K562 (cell line): ENCODE data around the gene TLR6. TPM values are rescaled to one million over a fixed set of nuclear protein-coding genes. Genes with fewer than 3 reads are reported as not detected.

Source experiments
- ATAC-seq: fragments of 200-7000 bp; cut with Tn5 transposase; 3 replicates; pipeline ENCODE4 v1.9.1; 2020; ENCODE audit warnings: moderate library complexity
- BruUV-seq: library from RNA; stranded (reverse); fragments of 400-500 nt; replicated peaks from 2 replicates; lab custom pipeline; 2021; lab: Mats Ljungman, UMichigan
- CTCF ChIA-PET: fragments of 300-600 bp; formaldehyde crosslinking; extraction: SDS; loops from one replicate; lab custom pipeline; 2021; ENCODE audit warnings: low intra/inter-chr PET ratio; lab: Yijun Ruan, JAX
- POLR2A ChIA-PET: fragments of 300-600, 350-650 bp; sonication (Branson Sonifier 250); formaldehyde crosslinking; extraction: SDS; loops from one replicate; lab custom pipeline; 2021; ENCODE audit warnings: antibody characterized with exemption, inconsistent platforms; lab: Yijun Ruan, JAX
- DNase-seq, 4 experiments: peaks; one replicate each; pipeline versions ENCODE4 v3.0.0 to v3.0.0-alpha.2; 2011 to 2018; ENCODE audit warnings: low spot score in 3 of 4, mixed read lengths in 3 of 4; ENCODE audit errors: extremely low read depth in 1 of 4
- FAIRE-seq: peaks from 2 replicates; lab custom pipeline; 2011; peaks lifted over from hg19 to GRCh38; lab: Jason Lieb, UNC
- H2AFZ ChIP-seq: 2 replicates; pipeline ENCODE4 v1.6.0; 2011; ENCODE audit warnings: low read depth, low read length, control low read depth, inconsistent platforms
- H3K27ac ChIP-seq: fragments of 200-600 bp; 3 replicates; pipeline ENCODE4 v1.8.0; 2011; ENCODE audit warnings: low read depth, mild to moderate bottlenecking, control low read depth, inconsistent platforms, low read length, moderate library complexity, mixed read lengths; ENCODE audit errors: extremely low read depth
- H3K27me3 ChIP-seq, 2 experiments: fragments of 300-600 bp in 1 of 2; 2 replicates in 1 of 2; 3 replicates in 1 of 2; pipeline versions ENCODE4 v1.6.0 to v1.8.0; 2011; ENCODE audit warnings: inconsistent platforms in 2 of 2, low read length in 2 of 2, mild to moderate bottlenecking in 1 of 2, mixed read lengths in 1 of 2, moderate library complexity in 1 of 2; ENCODE audit not compliant: control insufficient read depth in 2 of 2, insufficient read depth in 2 of 2
- H3K36me3 ChIP-seq: fragments of 300-600 bp; 3 replicates; pipeline ENCODE4 v1.8.0; 2011; ENCODE audit warnings: mild to moderate bottlenecking, low read length, inconsistent platforms; ENCODE audit not compliant: control insufficient read depth, insufficient read depth
- H3K4me1 ChIP-seq, 2 experiments: fragments of 200-600 bp in 1 of 2; replicated peaks in 1 of 2; 2 replicates in 1 of 2; 3 replicates in 1 of 2; pipeline versions ENCODE4 v1.5.1 to v1.8.0; 2011; ENCODE audit warnings: inconsistent platforms in 2 of 2, low read length in 2 of 2, mild to moderate bottlenecking in 1 of 2, mixed read lengths in 1 of 2, moderate library complexity in 1 of 2; ENCODE audit not compliant: control insufficient read depth in 2 of 2, insufficient read depth in 2 of 2
- H3K4me2 ChIP-seq: 2 replicates; pipeline ENCODE4 v1.6.1; 2011; ENCODE audit warnings: low read length, control low read depth, inconsistent platforms, mixed read lengths; ENCODE audit not compliant: insufficient read depth
- H3K4me3 ChIP-seq: fragments of 200-600 bp; sonication (generic), shearing (Covaris generic); 2 replicates; pipeline ENCODE4 v1.5.1; 2016; ENCODE audit warnings: control low read depth, inconsistent platforms
- H3K79me2 ChIP-seq: fragments of 200-600 bp; 3 replicates; pipeline ENCODE4 v1.8.0; 2011; ENCODE audit warnings: low read length, inconsistent platforms; ENCODE audit not compliant: control insufficient read depth, insufficient read depth
- H3K9ac ChIP-seq, 2 experiments: 2 replicates each; pipeline versions ENCODE4 v1.6.0 to v1.6.1; 2011; ENCODE audit warnings: low read depth in 2 of 2, low read length in 2 of 2, control low read depth in 1 of 2, inconsistent platforms in 1 of 2, mild to moderate bottlenecking in 1 of 2, mixed read lengths in 1 of 2; ENCODE audit not compliant: insufficient read depth in 1 of 2
- H3K9me1 ChIP-seq: one replicate; pipeline ENCODE4 v1.6.0; 2011; ENCODE audit warnings: inconsistent platforms, mild to moderate bottlenecking, low read length, moderate library complexity; ENCODE audit not compliant: control insufficient read depth, insufficient read depth
- H3K9me3 ChIP-seq: replicated peaks from 2 replicates; pipeline ENCODE4 v1.5.1; 2011; ENCODE audit warnings: low read depth, low read length, inconsistent platforms; ENCODE audit not compliant: control insufficient read depth, insufficient read depth
- H4K20me1 ChIP-seq: replicated peaks from 2 replicates; pipeline ENCODE4 v1.6.1; 2011; ENCODE audit warnings: low read length, inconsistent platforms, mixed read lengths; ENCODE audit not compliant: control insufficient read depth, insufficient read depth
- DACH1 ChIP-seq: fragments of 450-650 bp; IDR thresholded peaks from 2 replicates; pipeline ENCODE4 v1.6.1; 2018; ENCODE audit not compliant: partially characterized antibody
- FOXJ3 ChIP-seq: sonication (generic); formaldehyde crosslinking; IDR thresholded peaks from 2 replicates; pipeline ENCODE4 v1.4.0; 2020; ENCODE audit warnings: mild to moderate bottlenecking, missing genetic modification reagents
- HEY1 ChIP-seq: fragments of 250-450 bp; sonication (Bioruptor Pico); IDR thresholded peaks from 2 replicates; pipeline ENCODE4 v1.5.0; 2020; ENCODE audit warnings: mild to moderate bottlenecking, moderate library complexity, borderline replicate concordance
- KLF16 ChIP-seq: IDR thresholded peaks from 2 replicates; pipeline ENCODE4 v1.6.1; 2016; ENCODE audit warnings: antibody characterized with exemption
- RBFOX2 ChIP-seq: fragments of 200-400 bp; formaldehyde crosslinking; IDR thresholded peaks from 2 replicates; pipeline ENCODE4 v1.6.1; 2017; ENCODE audit warnings: low read depth, mild to moderate bottlenecking, low read length, moderate library complexity
- SMC3 ChIP-seq: conservative IDR thresholded peaks from 2 replicates; pipeline ENCODE4 v1.6.1; 2011; ENCODE audit warnings: low read depth, low read length, improper control_type of control experiment; ENCODE audit not compliant: insufficient read depth
- SOX6 ChIP-seq: fragments of 450-650 bp; IDR thresholded peaks from 2 replicates; pipeline ENCODE4 v1.6.1; 2014; ENCODE audit warnings: mild to moderate bottlenecking
- TAF9B ChIP-seq: fragments of 450-650 bp; IDR thresholded peaks from 2 replicates; pipeline ENCODE4 v1.6.1; 2018; ENCODE audit warnings: mild to moderate bottlenecking; ENCODE audit not compliant: partially characterized antibody
- U2AF2 ChIP-seq: fragments of 200-400 bp; formaldehyde crosslinking; optimal IDR thresholded peaks from 2 replicates; pipeline ENCODE3; 2017; ENCODE audit warnings: low read depth, mild to moderate bottlenecking, low read length
- ZC3H4 ChIP-seq: sonication (generic); formaldehyde crosslinking; IDR thresholded peaks from 2 replicates; pipeline ENCODE4 v1.9.0; 2021; ENCODE audit warnings: missing genetic modification reagents, borderline replicate concordance
- ZC3H8 ChIP-seq: fragments of 450-650 bp; IDR thresholded peaks from 2 replicates; pipeline ENCODE4 v1.6.1; 2017
- ZNF174 ChIP-seq: fragments of 250-450 bp; sonication (Bioruptor Pico); IDR thresholded peaks from 2 replicates; pipeline ENCODE4 v1.4.0; 2020; ENCODE audit warnings: mild to moderate bottlenecking
- ZNF239 ChIP-seq: fragments of 250-450 bp; sonication (Bioruptor Pico); IDR thresholded peaks from 2 replicates; pipeline ENCODE4 v1.4.0; 2020; ENCODE audit warnings: mild to moderate bottlenecking
- WGBS: fragments of 100-300 bp; shearing (Covaris generic); methylation state at CpG from one replicate; pipeline ENCODE4 v1.1.6; 2016; ENCODE audit warnings: low coverage, mixed read lengths; ENCODE audit not compliant: insufficient coverage; ENCODE audit errors: missing lambda C conversion rate; 5-methylcytosine and 5-hydroxymethylcytosine counted together
- in situ Hi-C: fragments of 300-500 bp; cut with MboI; formaldehyde crosslinking; loops from 4 replicates; pipeline ENCODE4 v1.15.0; 2018; ENCODE audit warnings: inconsistent platforms, mixed read lengths
- intact Hi-C: fragments of 100-400 bp; cut with micrococcal nuclease; formaldehyde crosslinking; loops from 2 replicates; pipeline ENCODE4 v1.14.2; 2022
- polyA plus RNA-seq, 8 experiments: library from polyadenylated mRNA; depleted of rRNA in 4 of 8; stranded (reverse) in 5 of 8; unstranded in 3 of 8; fragments of >200 nt; fragmentation: Nextera tagmentation in 2 of 8; fragmentation: Illumina TruSeq in 1 of 8; extraction: Ambion mirVana in 2 of 8; extraction: Trizol in 1 of 8; gene quantifications; 2 replicates each; pipeline versions ENCODE4 v1.2.1 to v1.2.3, GENCODE V29; 2011 to 2014; ENCODE audit warnings: inconsistent platforms in 1 of 8, missing spikeins in 1 of 8
- total RNA-seq, 7 experiments: library from RNA; depleted of rRNA in 6 of 7; stranded (reverse); fragments of >200 nt in 6 of 7; fragmentation: Illumina TruSeq in 2 of 7; extraction: Trizol in 2 of 7; gene quantifications; 2 replicates each; pipeline versions ENCODE4 v1.2.1 to v1.2.3, GENCODE V29; 2011 to 2021; ENCODE audit warnings: low replicate concordance in 1 of 7
- TF ChIP-seq, protein P1 (sequence below), 2 experiments: IDR thresholded peaks in 1 of 2; conservative IDR thresholded peaks in 1 of 2; 2 replicates each; pipeline ENCODE4 v1.6.1; 2016; ENCODE audit warnings: low read depth in 2 of 2, mild to moderate bottlenecking in 1 of 2, missing compliant biosample characterization in 1 of 2, missing genetic modification characterization in 1 of 2, moderate library complexity in 1 of 2
- TF ChIP-seq, protein P2 (sequence below), 2 experiments: fragments of 150-350 bp in 1 of 2; IDR thresholded peaks; 2 replicates each; pipeline ENCODE4 v1.6.1; 2012 to 2016; ENCODE audit warnings: low read depth in 2 of 2, low read length in 2 of 2, mild to moderate bottlenecking in 1 of 2, moderate library complexity in 1 of 2
- TF ChIP-seq, protein P3 (sequence below), 2 experiments: fragments of 250-450 bp in 1 of 2; fragments of 450-650 bp in 1 of 2; sonication (Bioruptor Pico) in 1 of 2; IDR thresholded peaks; 2 replicates each; pipeline versions ENCODE4 v1.6.1 to v1.8.0; 2016 to 2021; ENCODE audit warnings: mild to moderate bottlenecking in 2 of 2, moderate library complexity in 2 of 2, missing compliant biosample characterization in 1 of 2, missing genetic modification characterization in 1 of 2

Gene TLR6
- total and polyA plus RNA-seq, 9 of the 15 experiments (the other 6 are each of a cell fraction or from before 2014, with no cell fraction given): 0.08 to 1.9 (median 0.91) TPM

DNA sequence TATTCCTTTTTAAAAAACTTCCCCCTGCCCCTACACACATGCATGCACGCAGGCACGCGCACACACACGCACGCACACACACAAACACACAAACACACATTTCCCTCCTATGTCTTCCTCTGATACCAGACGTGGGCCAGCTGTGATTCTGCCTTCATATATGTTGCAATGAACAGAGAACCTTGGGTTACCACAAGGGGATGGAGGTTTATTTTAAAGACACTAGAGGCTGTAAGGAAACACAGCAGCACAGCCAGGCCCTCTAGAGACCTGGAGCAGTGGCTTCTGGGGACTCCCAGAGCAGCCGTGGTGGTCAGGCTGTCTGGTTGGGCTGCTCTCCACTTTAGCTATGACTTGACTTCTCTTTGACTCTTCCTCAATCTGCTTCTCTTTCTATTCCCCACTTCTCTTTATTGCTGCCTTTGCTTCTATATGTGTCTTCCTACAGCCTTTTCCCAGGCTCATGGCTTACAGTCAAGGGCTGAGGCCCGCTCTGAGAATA is 70.7 kb downstream of the TLR6 start:
- H2AFZ ChIP-seq: 0 out of 2 replicates have a peak overlapping the region, but pooled peaks have one; percentile 9
- no peak for DNase-seq
- no peaks in the 10 kb centered on the region for H4K20me1 ChIP-seq
- H3K27me3 ChIP-seq: peaks cover 2 to 9% of the 10 kb centered on the region in 2 experiments; a peak in 4 of 5 replicates
- ChIA-PET CTCF (interaction anchor here (0.6 kb wide), 1 partner anchor 76 kb away, joined by 3 read pairs; no protein-coding TSS in a partner anchor), POLR2A (interaction anchor here (1.3 kb wide), 1 partner anchor 11 kb away, joined by 4 read pairs; no protein-coding TSS in a partner anchor)
- WGBS: 17% methylated on average over 8 of the region's 8 CpGs
- no TSS peak for BruUV-seq
- H3K79me2 ChIP-seq: no peaks in the 10 kb centered on the region
- ATAC-seq: peak; percentile 61
- TF ChIP-seq, protein P1, sequence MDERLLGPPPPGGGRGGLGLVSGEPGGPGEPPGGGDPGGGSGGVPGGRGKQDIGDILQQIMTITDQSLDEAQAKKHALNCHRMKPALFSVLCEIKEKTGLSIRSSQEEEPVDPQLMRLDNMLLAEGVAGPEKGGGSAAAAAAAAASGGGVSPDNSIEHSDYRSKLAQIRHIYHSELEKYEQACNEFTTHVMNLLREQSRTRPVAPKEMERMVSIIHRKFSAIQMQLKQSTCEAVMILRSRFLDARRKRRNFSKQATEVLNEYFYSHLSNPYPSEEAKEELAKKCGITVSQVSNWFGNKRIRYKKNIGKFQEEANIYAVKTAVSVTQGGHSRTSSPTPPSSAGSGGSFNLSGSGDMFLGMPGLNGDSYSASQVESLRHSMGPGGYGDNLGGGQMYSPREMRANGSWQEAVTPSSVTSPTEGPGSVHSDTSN (CRISPR knock-in tag; IDR thresholded peaks at IDR 0.05; ENCODE audit: low read depth): no peak
- TF ChIP-seq, protein P1 (tag; conservative IDR thresholded peaks at IDR 0.05; ENCODE audit: low read depth): no peak
- TF ChIP-seq TAF9B (no peak), KLF16 (no peak), DACH1 (no peak), SMC3 (no peak), FOXJ3 (CRISPR knock-in tag) (no peak), U2AF2 (no peak), SOX6 (no peak), ZC3H8 (no peak), ZNF174 (CRISPR knock-in tag) (no peak), RBFOX2 (no peak), ZC3H4 (CRISPR knock-in tag) (no peak), ZNF239 (CRISPR knock-in tag) (no peak), HEY1 (CRISPR knock-in tag) (no peak)
- TF ChIP-seq, protein P2, sequence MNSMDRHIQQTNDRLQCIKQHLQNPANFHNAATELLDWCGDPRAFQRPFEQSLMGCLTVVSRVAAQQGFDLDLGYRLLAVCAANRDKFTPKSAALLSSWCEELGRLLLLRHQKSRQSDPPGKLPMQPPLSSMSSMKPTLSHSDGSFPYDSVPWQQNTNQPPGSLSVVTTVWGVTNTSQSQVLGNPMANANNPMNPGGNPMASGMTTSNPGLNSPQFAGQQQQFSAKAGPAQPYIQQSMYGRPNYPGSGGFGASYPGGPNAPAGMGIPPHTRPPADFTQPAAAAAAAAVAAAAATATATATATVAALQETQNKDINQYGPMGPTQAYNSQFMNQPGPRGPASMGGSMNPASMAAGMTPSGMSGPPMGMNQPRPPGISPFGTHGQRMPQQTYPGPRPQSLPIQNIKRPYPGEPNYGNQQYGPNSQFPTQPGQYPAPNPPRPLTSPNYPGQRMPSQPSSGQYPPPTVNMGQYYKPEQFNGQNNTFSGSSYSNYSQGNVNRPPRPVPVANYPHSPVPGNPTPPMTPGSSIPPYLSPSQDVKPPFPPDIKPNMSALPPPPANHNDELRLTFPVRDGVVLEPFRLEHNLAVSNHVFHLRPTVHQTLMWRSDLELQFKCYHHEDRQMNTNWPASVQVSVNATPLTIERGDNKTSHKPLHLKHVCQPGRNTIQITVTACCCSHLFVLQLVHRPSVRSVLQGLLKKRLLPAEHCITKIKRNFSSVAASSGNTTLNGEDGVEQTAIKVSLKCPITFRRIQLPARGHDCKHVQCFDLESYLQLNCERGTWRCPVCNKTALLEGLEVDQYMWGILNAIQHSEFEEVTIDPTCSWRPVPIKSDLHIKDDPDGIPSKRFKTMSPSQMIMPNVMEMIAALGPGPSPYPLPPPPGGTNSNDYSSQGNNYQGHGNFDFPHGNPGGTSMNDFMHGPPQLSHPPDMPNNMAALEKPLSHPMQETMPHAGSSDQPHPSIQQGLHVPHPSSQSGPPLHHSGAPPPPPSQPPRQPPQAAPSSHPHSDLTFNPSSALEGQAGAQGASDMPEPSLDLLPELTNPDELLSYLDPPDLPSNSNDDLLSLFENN (IDR thresholded peaks at IDR 0.05; ENCODE audit: low read depth in 2 of 2, low read length in 2 of 2): no peak
- TF ChIP-seq, protein P3, sequence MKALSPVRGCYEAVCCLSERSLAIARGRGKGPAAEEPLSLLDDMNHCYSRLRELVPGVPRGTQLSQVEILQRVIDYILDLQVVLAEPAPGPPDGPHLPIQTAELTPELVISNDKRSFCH (CRISPR knock-in tag; IDR thresholded peaks at IDR 0.05): no peak
- TF ChIP-seq, protein P3 (tag; IDR thresholded peaks at IDR 0.05): no peak
- in situ Hi-C loops (no loop called here), intact Hi-C loops (no loop called here)
- no peaks in the 10 kb centered on the region for H3K9me1 ChIP-seq
- H3K9me3 ChIP-seq: no peaks in the 10 kb centered on the region
- no peak overlapping the region for H3K9ac ChIP-seq
- no peak overlapping the region for H3K4me2 ChIP-seq
- no peak for FAIRE-seq
- no peak overlapping the region for H3K4me3 ChIP-seq
- no peaks in the 10 kb centered on the region for H3K36me3 ChIP-seq
- H3K27ac ChIP-seq: no peak overlapping the region
- H3K4me1 ChIP-seq: no peaks in the 10 kb centered on the region
